Myocyte (in vitro differentiated cells): Measurements from ENCODE around the gene TBXT. TPM values are rescaled to one million over a fixed set of nuclear protein-coding genes. Genes with fewer than 3 reads are reported as not detected.
"Not testable (repeated sequence)": the region's sequence is repeated elsewhere in the genome, so short reads cannot be mapped to it uniquely, and the experiment has no call there.

Experiments used
- DNase-seq: peaks from one replicate; pipeline ENCODE4 v3.0.0-alpha.2; 2012; ENCODE audit warnings: low read depth
- polyA plus RNA-seq: library from polyadenylated mRNA; unstranded; fragments of >200 nt; gene quantifications from one replicate; pipeline ENCODE4 v1.2.1, GENCODE V29; 2012; ENCODE audit warnings: missing spikeins
- total RNA-seq: library from RNA; depleted of rRNA; stranded (reverse); fragments of >200 nt; gene quantifications from 2 replicates; pipeline ENCODE4 v1.2.3, GENCODE V29; 2014

The TBXT gene, protein sequence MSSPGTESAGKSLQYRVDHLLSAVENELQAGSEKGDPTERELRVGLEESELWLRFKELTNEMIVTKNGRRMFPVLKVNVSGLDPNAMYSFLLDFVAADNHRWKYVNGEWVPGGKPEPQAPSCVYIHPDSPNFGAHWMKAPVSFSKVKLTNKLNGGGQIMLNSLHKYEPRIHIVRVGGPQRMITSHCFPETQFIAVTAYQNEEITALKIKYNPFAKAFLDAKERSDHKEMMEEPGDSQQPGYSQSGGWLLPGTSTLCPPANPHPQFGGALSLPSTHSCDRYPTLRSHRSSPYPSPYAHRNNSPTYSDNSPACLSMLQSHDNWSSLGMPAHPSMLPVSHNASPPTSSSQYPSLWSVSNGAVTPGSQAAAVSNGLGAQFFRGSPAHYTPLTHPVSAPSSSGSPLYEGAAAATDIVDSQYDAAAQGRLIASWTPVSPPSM
- total RNA-seq = not detected in 2 replicates
- not detected for polyA plus RNA-seq

DNA sequence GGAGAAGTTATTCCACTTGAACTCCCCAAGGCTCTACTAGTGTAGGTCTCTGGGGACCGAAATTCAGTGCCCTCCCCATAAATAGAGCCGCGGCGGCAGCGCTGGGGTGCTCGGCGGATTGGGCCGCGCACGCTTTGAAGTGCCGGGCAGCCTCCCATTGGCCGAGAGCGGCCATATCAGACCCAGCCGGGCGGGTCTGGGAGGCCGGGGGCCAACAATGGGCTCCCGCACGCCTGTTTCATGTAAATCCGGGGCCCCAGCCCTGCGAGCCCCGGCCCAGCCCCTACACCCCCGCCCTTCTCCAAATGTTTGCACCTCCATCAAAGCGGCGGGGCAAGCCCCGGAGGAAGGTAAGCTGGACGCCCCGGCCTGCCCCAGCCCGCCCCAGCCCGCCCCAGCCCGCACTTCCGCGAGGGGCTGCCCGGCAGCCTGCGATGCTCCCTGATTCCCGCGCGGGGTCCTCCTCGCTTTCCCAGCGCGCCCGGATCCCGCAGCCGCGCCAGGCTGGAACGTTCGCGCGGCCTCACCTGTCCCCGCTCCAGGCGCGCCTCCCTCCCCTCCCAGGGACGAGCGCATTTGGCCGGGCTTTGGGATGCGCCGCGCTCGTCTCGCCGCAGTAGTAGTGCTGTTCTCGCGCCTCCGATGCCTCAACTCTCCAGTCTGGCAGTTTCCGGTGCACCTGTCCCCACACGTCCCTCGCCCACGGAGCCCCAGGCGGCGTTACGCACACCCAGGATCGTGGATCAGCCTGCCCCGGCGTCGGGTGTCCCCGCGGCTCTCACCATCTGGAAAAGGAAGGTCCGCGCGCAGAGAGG, at the start of gene TBXT:
TSS of gene TBXT (minus strand) at position 51 of the 815 bp plus-strand sequence. CDS start 260 bp downstream, outside the sequence.
- no peak for DNase-seq

DNA sequence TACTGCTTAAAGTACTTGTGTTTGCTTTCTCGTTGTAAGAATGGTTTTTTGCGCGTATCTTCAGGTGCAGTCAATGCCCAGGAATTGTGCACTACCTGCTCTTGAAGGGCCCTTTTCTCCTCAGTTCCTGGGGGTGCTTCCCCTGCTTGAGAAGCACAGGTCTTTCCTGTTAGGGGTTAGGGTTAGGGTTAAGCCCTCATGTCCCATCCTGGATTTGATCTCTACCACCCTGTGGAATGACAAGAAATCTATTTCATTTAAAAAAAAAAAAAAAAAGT, 39.6 kb upstream of the TBXT start:
- DNase-seq = no peak

DNA sequence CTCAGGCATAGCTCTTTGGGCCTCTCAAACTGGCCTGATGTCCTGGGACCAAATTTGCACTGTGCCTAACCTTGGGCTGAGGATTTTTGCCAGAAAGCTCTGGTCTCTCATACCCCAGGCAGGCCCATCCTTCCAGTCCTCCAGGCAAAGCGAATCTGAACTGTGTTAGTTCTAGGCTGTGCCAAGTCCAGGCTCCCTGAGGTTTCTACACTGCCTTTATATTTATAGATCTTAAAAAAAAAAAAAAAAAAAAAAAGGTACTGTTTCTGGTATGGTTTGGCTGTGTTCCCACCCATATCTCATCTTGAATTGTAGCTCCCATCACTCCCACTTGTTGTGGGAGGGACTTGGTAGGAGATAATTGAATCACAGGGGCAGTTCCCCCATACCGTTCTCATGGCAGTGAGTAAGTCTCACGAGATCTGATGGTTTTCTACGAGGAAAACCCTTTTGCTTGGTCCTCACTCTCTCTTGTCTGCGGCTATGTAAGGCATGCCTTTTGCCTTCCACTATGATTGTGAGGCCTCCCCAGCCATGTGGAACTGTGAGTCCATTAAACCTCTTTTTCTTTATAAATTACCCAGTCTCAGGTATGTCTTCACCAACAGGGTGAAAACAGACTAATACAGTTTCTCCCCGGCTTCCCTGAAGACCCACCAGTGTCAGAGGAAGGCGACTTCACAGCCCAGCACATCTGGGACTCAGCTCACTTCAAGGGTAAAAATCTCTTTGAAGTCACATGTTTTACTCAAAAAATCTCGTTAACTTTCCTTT, 39.0 kb upstream of the TBXT start:
- DNase-seq = no peak

DNA sequence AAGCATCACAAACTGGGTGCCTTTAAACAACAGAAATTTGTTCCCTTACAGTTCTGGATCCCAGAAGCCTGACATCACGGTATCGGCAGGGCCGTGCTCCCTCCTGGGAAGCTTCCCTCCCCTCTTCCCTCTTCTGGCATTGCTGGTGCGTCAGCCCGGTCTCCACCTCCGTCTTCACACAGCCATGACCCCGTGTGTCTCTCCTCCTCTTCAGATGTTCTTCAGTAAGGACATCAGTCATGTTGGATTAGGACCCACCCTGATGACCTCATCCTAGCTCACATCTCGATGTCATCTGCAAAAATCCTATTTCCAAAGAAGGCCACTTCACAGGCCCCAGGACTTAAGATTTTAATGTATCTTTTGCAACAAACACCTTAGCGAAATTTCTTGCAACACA, 38.4 kb upstream of the TBXT start:
- no peak for DNase-seq

DNA sequence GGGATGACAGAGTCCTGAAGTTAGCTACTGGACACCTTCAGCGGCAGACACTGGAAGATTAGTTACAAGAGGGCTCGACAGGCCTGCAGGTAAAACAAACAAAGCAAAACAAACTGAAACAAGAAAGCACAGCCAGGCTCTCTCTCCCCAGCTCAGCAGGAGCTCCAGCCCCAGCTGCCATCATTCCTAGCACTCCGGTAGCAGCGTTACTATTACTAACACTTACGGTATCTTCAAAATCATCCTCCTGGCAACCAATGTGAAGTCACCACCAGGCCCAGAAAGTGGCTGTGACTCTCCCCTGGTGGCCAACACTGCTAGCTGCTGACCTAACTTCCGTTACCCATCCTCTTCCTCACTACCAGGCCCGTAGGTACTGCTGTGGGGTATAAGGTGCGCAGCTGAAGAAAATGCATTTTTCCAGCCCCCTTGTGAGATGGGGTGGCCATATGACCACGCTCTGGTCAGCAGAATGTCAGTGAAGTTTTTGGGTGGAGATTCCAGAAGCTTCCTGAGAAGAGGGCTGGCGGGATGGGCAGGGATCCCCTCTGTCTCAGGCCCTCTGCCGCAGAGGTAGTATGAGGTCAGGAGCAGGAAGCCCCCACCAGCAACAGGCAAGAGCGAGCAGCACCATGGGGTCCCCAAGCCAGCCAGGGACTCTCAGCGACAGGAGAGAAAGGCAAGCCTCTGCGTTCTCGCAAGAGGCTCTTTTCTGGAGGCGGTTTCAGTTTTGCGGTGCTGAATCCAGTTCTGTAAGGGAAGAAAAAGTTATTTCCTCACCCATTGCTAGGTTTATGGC, 37.4 kb upstream of the TBXT start:
- DNase-seq = no peak

DNA sequence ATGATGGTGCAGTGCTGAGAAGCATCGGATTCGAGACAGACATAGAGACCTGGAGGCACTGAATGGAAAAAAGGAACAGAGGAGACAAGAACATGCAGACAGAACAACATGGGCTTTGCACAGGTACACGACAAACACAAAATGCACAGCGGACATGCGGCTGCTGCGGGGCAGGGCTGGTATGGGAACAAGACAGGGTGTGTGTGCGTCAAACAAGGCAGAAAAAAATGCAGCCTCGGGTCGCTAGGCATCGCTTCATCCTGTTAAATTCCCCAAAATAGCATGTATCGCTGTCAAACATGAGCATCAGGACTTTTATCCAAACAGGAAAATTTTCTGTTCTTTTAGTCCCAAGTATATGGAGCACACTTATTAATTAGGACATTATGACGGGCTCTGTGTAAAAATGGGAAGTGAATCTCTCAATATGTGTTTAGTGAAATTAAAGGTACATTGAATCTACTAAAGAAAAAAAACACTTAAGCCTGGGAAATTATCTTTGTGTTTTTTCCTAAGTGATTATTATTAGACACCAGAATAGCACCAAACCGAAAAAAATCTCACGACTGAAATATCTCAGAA, 36.1 kb upstream of the TBXT start:
- DNase-seq = no peak

DNA sequence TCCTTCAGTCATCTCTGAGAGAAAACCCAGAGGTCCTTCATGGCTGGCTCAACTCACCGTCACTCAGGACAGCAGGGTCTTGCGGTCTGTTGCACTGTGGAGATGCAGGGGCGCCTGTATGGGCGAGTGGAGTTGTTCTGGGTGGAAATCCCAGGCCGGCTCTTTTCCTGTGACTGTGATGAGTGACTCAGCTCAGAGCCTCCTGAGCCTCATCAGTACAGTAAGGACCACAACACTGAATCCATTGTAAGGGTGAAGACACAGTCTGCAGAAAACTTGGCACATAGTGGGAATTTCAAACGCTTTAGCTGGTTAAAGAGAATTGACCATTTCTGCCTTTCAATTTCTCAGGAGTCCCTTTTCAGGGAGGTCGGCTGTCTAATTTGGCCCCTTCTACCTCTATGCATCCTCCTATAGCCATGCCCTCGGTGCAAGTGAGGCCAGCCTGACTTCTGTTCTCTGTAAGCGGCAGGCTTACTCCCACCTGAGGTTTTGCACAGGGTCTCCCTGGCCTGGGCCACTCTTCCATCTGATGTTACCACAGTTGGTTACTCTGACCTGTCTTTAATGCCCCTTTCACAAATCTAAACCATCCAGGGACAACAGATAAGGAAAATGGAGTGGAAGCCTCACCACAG, 35.5 kb upstream of the TBXT start:
- DNase-seq = no peak

DNA sequence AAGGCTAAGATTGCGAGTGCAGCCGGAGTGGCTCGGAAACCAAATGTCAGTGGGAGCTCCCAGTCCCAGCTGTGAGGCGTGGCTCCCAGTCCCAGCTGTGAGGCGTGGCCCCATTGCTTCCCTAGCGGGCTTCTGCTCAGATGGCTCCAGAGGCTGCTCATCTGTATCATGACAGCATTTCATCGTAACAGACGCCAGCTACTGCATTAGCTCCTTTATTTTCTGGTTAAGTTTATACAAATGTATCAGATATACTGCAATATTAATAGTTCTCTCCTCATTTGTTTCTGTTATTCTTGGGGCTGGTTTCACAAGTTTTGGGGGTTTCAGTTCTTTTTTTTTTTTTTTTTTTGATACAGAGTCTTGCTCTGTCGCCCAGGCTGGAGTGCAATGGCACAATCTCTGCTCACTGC, 34.7 kb upstream of the TBXT start:
- DNase-seq = peak; percentile 6

DNA sequence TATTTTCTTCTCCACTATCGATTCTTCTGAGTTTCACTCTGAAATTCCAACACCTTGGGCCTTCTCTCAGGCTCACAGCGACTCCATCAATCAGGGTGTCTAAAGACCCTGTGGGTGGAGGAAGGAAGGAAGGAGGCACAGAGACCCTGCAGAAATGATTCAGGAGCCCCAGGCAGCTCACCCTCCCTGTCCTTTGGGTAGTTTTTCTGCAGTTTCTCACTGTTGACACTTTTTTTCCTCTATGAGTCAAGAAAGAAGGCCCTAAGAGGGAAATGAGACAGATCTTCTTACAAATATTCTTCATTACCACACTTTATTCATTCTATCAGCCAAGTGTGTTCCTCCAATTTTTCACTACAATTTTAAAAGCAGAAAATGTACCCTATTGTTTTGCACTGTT, 34.2 kb upstream of the TBXT start:
- DNase-seq = no peak

DNA sequence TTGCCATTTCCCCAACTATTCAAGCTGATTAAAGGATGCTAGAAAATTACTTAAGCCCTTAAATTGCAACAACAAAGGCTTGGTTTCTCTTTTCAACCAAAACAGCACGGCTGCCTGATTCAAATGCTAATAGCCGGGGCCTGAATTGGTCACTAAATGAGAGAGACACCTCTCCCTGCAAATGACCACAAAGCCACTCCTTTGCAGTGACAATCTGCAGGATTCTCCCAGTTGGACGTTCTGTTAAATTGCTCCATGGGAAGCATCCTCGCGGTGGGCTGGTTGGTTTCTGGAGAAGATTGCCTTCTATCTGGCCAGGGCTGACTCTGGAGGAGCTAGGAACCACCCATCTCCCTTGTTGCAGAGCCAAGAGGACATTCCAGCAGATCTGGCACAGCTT, 29.7 kb upstream of the TBXT start:
- no peak for DNase-seq

DNA sequence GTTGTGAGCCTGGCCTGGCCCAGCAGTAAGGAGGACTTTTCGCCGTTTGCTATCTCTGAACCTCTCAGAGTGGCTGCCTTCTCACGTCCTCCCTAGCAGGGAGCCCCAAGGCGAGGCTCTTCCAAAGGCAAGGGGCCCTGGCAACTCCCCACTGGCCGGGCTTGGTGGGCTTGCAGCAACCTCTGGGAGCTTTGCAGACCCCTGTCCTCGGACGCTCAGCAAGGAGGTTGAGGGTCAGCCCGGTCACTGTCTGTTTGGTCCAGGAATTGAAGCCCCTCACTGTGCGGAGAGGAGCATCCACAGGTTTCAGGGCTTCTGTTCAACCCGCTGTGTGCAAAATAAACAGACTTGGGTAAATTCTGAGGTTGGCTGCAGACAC, 28.2 kb upstream of the TBXT start:
- no peak for DNase-seq

DNA sequence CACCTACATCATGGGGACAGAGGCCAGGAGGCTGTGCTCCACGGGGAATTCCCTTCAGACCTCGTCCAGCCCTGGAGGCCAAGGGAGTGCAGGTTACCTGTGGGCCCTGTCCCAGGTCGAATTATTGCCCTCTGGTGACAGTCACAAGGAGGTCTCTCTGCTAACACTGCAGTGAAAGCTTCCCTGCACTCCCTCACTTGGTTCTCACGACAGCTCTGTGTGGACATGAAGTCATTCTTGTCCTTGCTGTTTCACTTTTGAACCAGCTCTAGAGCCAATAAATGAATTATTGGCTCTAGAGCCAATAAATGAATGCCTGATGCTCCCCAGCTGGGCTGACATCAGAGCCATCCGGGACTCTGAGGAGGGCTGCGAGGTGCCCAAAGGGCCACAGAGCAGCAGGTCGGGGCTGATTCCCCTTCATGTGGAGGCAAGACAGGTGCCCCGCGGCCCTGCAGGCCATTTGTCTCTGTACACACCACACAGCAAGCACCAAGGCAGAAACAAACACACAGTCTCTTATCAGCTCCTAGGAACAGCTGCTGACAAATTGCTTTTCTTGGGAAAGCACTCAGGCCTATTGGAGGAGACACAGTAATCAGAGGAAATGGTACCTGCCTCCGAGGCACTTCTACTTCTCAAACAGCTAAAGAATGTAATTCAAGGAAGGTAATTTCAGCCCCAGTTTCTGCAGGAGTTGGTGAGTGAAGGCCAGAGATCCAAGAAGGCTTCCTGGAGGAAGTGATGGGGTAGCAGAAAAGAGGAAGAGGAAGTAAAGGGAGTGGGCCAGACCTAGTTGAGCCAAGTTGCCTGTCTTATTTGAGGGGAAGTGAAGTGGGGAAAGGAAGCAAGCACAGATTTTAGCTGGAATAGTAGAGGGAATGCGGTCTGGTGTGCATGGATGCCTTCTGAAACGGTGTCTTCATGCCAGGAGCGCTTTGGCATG, 27.5 kb upstream of the TBXT start:
- DNase-seq = peak; percentile 5

DNA sequence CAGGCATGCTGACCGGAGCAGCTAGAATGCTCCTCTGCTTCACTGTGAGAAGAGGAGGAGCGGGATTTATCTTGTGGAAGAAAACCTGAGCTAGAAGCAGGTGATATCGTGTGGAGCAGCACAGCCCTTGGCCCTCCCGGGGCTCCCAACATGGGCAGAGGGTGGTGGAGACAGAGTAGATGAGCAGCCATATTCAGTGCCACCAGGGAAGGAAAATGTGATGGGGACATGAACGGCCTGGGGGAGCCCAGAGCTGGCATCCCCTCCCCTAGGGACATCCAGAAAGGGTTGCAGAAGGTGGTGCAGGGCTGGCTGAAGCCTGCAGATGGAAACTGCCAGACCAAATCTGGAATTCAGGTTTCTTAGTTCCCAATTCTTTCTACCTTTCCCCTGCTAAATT, 24.9 kb upstream of the TBXT start:
- DNase-seq = no peak

DNA sequence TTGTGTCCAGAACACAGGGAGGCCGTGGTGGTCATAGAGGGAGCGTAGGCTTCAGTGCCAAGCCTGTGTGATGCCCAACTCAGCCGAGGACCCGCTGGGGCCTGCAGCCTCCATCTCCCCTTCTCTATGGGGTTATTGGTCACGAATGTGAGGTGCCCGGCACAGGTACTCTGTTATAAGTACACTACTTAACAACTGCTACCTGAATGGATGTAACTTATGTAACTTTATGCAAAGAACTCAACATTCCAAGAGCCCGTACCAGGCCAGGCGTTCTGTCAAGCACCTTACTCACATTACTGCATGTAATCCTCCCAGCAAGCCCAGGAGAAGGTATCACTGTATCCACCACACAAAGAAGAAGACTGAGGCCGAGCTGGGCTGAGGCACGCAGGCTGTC, 24.5 kb upstream of the TBXT start:
- no peak for DNase-seq

DNA sequence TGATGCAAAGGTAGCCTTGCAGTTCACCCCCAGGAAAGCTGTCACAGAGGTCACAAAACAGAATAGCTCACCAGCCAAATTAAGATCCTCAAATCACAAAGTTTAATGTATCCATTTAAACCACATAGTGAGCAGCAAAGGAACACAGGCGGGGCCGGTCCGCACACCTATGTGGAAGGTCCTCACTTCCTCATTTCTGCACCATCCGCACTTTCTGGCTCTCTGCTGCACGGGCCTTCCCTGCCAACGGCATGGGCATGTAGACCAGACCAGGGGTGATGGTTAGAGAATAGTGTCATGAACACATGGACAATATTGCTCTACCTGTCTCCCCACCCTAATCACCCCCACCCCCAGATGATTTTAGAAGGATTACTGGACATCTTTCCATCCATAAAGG, 12.1 kb upstream of the TBXT start:
- DNase-seq = no peak

DNA sequence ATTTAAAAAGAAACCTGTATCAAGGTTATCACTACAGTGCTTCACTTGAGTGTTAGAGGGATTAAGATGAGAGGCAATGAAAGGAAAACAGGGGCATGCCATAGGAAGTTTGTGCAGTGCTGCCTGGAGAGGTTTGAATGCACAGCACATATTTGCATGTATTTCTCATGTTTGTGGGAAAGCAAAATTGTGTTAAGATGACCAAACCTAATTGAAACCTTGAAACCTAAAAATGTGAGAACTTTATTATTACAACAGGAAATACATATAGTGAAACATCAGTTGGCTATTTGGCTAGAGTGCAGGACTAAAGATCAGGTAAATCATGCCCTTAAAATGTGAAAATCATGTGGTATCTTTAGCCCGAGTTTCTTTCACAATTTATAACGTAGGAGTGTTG, 8.5 kb upstream of the TBXT start:
- DNase-seq = no peak

DNA sequence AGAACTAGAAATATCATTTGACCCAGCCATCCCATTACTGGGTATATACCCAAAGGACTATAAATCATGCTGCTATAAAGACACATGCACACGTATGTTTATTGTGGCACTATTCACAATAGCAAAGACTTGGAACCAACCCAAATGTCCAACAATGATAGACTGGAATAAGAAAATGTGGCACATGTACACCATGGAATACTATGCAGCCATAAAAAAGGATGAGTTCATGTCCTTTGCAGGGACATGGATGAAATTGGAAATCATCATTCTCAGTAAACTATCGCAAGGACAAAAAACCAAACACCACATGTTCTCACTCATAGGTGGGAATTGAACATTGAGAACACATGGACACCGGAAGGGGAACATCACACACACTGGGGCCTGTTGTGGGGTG, 7.4 kb upstream of the TBXT start:
- not testable (repeated sequence) for DNase-seq

DNA sequence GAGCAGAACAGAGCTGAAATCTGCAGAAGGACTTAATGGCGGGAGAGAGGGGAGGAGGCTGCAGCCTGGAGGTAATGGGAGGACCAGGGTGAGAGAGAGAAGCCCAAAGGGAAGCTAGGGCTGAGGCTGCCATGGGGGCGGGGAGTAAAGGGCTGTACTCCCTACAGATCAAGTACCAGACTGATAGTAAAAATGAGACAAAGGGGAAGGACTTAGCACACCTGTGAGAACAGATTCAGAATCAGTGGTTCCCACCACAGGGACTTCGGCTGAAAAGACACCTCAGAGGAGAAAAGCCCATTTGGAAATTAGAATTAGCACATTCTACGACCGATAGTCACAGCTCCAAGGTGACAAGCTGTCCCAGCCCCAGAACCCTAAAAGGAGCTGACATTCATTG, 6.4 kb upstream of the TBXT start:
- no peak for DNase-seq

DNA sequence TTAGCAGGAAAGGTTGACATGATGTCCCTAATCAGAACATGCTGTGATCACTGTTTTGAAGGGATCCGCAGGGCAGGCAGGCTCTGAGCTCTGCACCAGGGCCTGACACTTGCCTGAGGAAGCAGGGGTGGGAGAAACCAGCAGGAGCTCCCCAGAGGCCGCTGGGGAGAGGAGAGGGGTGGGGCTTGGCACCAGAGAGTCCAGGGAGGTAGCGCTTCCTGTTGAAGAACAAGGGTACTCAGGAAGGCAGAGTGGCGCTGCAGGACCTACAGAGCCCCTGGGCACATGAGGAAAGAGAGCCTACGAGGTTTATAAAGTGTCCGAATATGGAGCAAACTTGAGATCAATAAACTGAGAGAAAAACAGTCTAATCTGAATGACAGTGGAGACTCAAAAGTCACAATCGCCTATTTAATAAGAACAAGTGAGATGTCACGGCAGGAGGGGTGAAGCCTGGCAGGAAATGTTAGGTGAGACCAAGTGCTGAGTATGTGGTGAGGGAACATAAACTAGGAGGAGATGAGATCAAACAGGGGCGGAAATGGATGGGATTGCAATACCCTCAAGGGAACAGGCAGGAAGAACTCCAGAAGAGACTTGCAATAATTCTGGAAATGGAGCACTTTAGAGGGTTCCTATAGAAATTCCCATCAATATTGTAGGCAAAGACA, 5.8 kb upstream of the TBXT start:
- DNase-seq = no peak
